HepG2 (cell line): ENCODE data around the gene FUT6. TPM values are rescaled to one million over a fixed set of nuclear protein-coding genes. Genes with fewer than 3 reads are reported as not detected.

Experiments used
- EZH2 ChIP-seq: conservative IDR thresholded peaks from 2 replicates; pipeline ENCODE4 v1.6.1; 2012; ENCODE audit warnings: mild to moderate bottlenecking, low read depth, low read length, moderate library complexity
- FLYWCH1 ChIP-seq: sonication (generic); formaldehyde crosslinking; IDR thresholded peaks from 2 replicates; pipeline ENCODE4 v1.8.1; 2023; ENCODE audit warnings: mild to moderate bottlenecking, missing genetic modification reagents
- HNF4A ChIP-seq: sonication (generic); formaldehyde crosslinking; IDR thresholded peaks from 2 replicates; pipeline ENCODE4 v1.4.0; 2020; ENCODE audit warnings: missing genetic modification reagents
- KLF16 ChIP-seq, 2 experiments: sonication (generic) in 1 of 2; formaldehyde crosslinking in 1 of 2; IDR thresholded peaks; 2 replicates each; pipeline versions ENCODE4 v1.6.1 to v1.8.0; 2016 to 2023; ENCODE audit warnings: missing genetic modification reagents in 2 of 2, missing compliant biosample characterization in 1 of 2
- MBD4 ChIP-seq: IDR thresholded peaks from 2 replicates; pipeline ENCODE4 v1.6.1; 2012; ENCODE audit warnings: low read length, inconsistent platforms, borderline replicate concordance
- MYC ChIP-seq: sonication (generic); formaldehyde crosslinking; IDR thresholded peaks from 2 replicates; pipeline ENCODE4 v1.9.0; 2021; ENCODE audit warnings: missing genetic modification reagents, borderline replicate concordance
- NFKBIZ ChIP-seq: IDR thresholded peaks from 2 replicates; pipeline ENCODE4 v1.6.1; 2018; ENCODE audit warnings: missing genetic modification reagents, missing compliant biosample characterization
- NR2F6 ChIP-seq, 2 experiments: IDR thresholded peaks; 2 replicates each; pipeline ENCODE4 v1.6.1; 2016; ENCODE audit warnings: antibody characterized with exemption in 1 of 2, mild to moderate bottlenecking in 1 of 2
- TEAD3 ChIP-seq: optimal IDR thresholded peaks from 2 replicates; pipeline ENCODE3; 2016; ENCODE audit warnings: borderline replicate concordance
- ZBTB7B ChIP-seq: sonication (generic); formaldehyde crosslinking; IDR thresholded peaks from 2 replicates; pipeline ENCODE4 v1.4.0; 2020; ENCODE audit warnings: missing genetic modification reagents
- ZMYM3 ChIP-seq: sonication (generic); formaldehyde crosslinking; IDR thresholded peaks from 2 replicates; pipeline ENCODE4 v1.5.1; 2020; ENCODE audit warnings: mild to moderate bottlenecking, missing genetic modification reagents
- ZNF30 ChIP-seq: sonication (generic); formaldehyde crosslinking; IDR thresholded peaks from 2 replicates; pipeline ENCODE4 v1.5.0; 2020; ENCODE audit warnings: mild to moderate bottlenecking, missing genetic modification reagents
- ZNF646 ChIP-seq: sonication (generic); formaldehyde crosslinking; IDR thresholded peaks from 2 replicates; pipeline ENCODE4 v1.9.0; 2021; ENCODE audit warnings: mild to moderate bottlenecking, missing genetic modification reagents
- ZNF710 ChIP-seq: sonication (generic); formaldehyde crosslinking; IDR thresholded peaks from 2 replicates; pipeline ENCODE4 v1.5.0; 2020; ENCODE audit warnings: mild to moderate bottlenecking, missing genetic modification reagents, borderline replicate concordance
- ZNF772 ChIP-seq: sonication (generic); formaldehyde crosslinking; IDR thresholded peaks from 2 replicates; pipeline ENCODE4 v1.5.0; 2020; ENCODE audit warnings: mild to moderate bottlenecking, missing genetic modification reagents
- polyA plus RNA-seq, 8 experiments: library from polyadenylated mRNA; depleted of rRNA in 3 of 8; stranded (reverse) in 7 of 8; unstranded in 1 of 8; fragments of >200 nt; fragmentation: Illumina TruSeq in 4 of 8; extraction: Trizol in 4 of 8; gene quantifications; 2 replicates each; pipeline versions ENCODE4 v1.2.1 to v1.2.3, GENCODE V29; 2011 to 2016; ENCODE audit warnings: low read depth in 4 of 8, missing spikeins in 1 of 8, mixed read lengths in 1 of 8; ENCODE audit not compliant: insufficient read depth in 1 of 8
- total RNA-seq, 5 experiments: library from RNA; depleted of rRNA; stranded (reverse); fragments of >200 nt; fragmentation: Illumina TruSeq; extraction: Trizol; gene quantifications; 2 replicates each; pipeline ENCODE4 v1.2.3, GENCODE V29; 2016; ENCODE audit warnings: low read depth in 1 of 5
- TF ChIP-seq, protein P1 (sequence below): sonication (generic); formaldehyde crosslinking; IDR thresholded peaks from 2 replicates; pipeline ENCODE4 v1.4.0; 2020; ENCODE audit warnings: missing genetic modification reagents
- TF ChIP-seq, protein P2 (sequence below): sonication (generic); formaldehyde crosslinking; IDR thresholded peaks from 2 replicates; pipeline ENCODE4 v1.4.0; 2020; ENCODE audit warnings: missing genetic modification reagents

FUT6 gene
- total and polyA plus RNA-seq, 2 of the 13 experiments (the other 11 are each of a cell fraction or from before 2014, with no cell fraction given) = 8.2 to 27.7 TPM

GRCh38 chr19:5826531-5827341 is 12.8 kb downstream of the FUT6 start (continued):
- TF ChIP-seq ZNF646 (no peak), ZNF30 (CRISPR knock-in tag) (no peak), MYC (CRISPR knock-in tag) (no peak), ZBTB7B (CRISPR knock-in tag) (0 out of 2 replicates have a peak, but pooled peaks have one; percentile 58), NFKBIZ (CRISPR knock-in tag) (no peak), KLF16 (CRISPR knock-in tag; IDR thresholded peaks at IDR 0.05) (peak in 1 of 2 experiments; percentile 65; a peak in 1 of 4 replicates), ZNF772 (CRISPR knock-in tag) (peak; percentile 72; the same call in 1 of the 2 replicates), EZH2 (no peak), FLYWCH1 (no peak), MBD4 (no peak), ZNF710 (no peak), HNF4A (CRISPR knock-in tag) (peak; percentile 89), NR2F6 (IDR thresholded peaks at IDR 0.05) (peak; percentile 67), NR2F6 (CRISPR knock-in tag; IDR thresholded peaks at IDR 0.05) (peak; percentile 88), ZMYM3 (peak; percentile 79), TEAD3 (CRISPR knock-in tag) (peak; percentile 24)
- TF ChIP-seq, protein P1, sequence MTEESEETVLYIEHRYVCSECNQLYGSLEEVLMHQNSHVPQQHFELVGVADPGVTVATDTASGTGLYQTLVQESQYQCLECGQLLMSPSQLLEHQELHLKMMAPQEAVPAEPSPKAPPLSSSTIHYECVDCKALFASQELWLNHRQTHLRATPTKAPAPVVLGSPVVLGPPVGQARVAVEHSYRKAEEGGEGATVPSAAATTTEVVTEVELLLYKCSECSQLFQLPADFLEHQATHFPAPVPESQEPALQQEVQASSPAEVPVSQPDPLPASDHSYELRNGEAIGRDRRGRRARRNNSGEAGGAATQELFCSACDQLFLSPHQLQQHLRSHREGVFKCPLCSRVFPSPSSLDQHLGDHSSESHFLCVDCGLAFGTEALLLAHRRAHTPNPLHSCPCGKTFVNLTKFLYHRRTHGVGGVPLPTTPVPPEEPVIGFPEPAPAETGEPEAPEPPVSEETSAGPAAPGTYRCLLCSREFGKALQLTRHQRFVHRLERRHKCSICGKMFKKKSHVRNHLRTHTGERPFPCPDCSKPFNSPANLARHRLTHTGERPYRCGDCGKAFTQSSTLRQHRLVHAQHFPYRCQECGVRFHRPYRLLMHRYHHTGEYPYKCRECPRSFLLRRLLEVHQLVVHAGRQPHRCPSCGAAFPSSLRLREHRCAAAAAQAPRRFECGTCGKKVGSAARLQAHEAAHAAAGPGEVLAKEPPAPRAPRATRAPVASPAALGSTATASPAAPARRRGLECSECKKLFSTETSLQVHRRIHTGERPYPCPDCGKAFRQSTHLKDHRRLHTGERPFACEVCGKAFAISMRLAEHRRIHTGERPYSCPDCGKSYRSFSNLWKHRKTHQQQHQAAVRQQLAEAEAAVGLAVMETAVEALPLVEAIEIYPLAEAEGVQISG (CRISPR knock-in tag) = peak; percentile 74
- TF ChIP-seq, protein P2, sequence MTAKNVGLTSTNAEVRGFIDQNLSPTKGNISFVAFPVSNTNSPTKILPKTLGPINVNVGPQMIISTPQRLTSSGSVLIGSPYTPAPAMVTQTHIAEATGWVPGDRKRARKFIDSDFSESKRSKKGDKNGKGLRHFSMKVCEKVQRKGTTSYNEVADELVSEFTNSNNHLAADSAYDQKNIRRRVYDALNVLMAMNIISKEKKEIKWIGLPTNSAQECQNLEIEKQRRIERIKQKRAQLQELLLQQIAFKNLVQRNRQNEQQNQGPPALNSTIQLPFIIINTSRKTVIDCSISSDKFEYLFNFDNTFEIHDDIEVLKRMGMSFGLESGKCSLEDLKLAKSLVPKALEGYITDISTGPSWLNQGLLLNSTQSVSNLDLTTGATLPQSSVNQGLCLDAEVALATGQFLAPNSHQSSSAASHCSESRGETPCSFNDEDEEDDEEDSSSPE (CRISPR knock-in tag) = no peak; the same call in 1 of the 2 replicates
